ENCODE measurements around the gene PRSS16.

GRCh38 chr6:27290850-27291208 is 43.3 kb downstream of the PRSS16 start:
- TF ChIP-seq, protein P1, sequence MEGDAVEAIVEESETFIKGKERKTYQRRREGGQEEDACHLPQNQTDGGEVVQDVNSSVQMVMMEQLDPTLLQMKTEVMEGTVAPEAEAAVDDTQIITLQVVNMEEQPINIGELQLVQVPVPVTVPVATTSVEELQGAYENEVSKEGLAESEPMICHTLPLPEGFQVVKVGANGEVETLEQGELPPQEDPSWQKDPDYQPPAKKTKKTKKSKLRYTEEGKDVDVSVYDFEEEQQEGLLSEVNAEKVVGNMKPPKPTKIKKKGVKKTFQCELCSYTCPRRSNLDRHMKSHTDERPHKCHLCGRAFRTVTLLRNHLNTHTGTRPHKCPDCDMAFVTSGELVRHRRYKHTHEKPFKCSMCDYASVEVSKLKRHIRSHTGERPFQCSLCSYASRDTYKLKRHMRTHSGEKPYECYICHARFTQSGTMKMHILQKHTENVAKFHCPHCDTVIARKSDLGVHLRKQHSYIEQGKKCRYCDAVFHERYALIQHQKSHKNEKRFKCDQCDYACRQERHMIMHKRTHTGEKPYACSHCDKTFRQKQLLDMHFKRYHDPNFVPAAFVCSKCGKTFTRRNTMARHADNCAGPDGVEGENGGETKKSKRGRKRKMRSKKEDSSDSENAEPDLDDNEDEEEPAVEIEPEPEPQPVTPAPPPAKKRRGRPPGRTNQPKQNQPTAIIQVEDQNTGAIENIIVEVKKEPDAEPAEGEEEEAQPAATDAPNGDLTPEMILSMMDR (conservative IDR thresholded peaks at IDR 0.05; ENCODE audit: low read depth, low read length), result no peak
- TF ChIP-seq EZH2 (IDR thresholded peaks at IDR 0.05; ENCODE audit: borderline replicate concordance, low read depth, low read length, poor library complexity, severe bottlenecking), result no peak

Measured in A673 (cell line).